Measurements from ENCODE around the gene ACYP1. TPM values are rescaled to one million over a fixed set of nuclear protein-coding genes. Genes with fewer than 3 reads are reported as not detected.
A peak's percentile ranks its signal among the peaks of the same experiment; 100 is the strongest.

Gene ACYP1
- 11.7 TPM for total RNA-seq
- long read RNA-seq, transcript ACYP1-205 (3 exons, 789 nt) = major isoform, 8 of 12 reads
- long read RNA-seq, partial matches to known transcripts = 0 of 12 reads
- long read RNA-seq, other reads (novel, unspliced or antisense) = 3 of 12 reads

DNA sequence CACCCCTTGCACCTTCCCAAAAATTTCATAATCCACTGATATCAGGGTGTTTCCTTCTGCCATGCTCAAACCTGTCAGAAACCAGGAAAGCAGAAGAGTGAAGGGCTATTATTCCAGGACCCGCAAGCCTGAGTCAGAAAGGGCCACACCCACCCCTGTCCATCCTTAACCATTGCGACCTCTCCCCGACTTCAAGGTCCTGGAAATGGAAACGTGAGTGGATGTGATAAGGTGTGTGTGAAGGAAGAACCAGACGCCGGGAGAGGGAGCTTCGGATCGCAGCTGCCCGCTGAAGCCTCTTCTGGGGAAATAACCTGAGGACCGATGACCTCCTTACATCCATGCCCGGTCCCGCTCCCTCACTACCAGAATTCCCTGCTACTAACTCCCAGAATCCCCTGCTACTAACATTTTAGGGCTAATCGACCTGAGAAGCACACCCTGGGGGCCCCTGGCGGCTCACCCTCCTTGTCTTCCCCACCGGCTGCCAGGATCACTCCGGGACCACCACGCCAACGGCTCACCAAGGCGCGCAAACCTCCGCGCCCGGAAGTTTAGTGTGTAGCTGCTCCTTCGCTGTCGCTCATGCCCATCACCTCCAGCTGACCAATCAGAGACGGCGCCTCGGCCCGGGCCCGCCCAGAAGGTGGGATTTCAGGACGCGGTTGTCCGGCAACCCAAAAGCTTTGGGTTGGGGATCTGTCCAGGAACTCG is at the start of gene ACYP1:
Gene ACYP1 (minus strand): TSS at position 534 of the 714 bp plus-strand sequence. CDS start 471 bp downstream, at position 63.
- intact Hi-C loops (cut with micrococcal nuclease) = no loop called here
- ATAC-seq = peak; percentile 93
- DNase-seq = peak; percentile 95

DNA sequence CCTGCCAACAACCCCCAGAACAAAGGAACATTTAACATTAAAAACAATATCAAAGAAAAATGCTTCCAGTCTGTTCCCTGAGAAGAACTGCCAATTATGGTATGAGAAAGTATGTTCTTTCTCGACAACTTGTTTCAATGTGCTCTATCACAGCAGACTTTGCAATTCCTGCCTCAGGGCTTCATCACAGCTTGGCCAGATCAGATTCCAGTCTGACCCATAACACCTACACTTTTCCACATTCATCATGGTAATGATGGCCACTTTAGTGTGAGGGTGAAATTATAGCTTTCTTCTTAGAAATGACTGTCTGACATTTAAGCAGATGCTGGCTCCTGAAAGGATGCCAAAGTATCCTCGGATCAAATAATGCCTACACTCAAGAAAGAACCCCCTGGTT is 46.1 kb upstream of the ACYP1 start:
- intact Hi-C loops (cut with micrococcal nuclease) = no loop called here
- ATAC-seq = no peak
- no peak for DNase-seq

DNA sequence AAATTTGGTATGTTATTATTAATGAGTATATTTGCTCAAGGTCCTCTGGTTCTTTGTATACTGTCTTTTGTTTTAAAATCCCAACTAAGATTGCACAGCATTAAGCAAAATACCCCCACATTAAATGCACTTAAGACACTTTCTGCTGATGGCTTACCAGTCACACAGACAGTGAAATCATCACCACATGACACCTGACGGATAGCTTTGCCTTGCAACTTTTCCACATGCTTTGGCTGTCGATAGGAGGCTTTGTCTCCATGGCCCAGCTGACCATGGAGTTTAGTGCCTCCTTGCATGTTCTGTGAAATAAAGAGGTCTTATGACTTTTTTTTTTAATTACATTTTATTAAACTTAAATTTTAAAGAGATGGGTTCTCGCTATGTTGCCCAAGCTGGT is 43.4 kb upstream of the ACYP1 start:
- intact Hi-C loops (cut with micrococcal nuclease) = no loop called here
- ATAC-seq = no peak
- DNase-seq = no peak

DNA sequence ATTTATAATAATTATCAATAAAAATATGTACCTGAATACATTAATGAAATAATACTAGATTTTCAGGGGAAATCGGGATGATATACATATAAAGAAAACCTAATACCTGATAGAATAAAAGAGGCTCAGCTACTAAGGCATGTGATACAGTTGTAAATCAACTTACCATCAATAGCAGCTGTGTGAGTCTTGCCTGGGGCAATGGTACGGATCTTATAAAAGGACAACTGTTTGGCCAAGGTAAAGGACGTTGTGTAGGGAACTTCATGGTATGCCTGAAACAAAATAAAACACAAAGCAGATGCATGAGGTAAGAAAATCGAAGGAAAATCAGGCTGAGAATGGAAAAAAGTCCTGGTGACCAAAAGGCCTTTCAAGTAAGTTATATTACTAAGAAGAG is 37.7 kb upstream of the ACYP1 start:
- DNase-seq (no peak), ATAC-seq (no peak)
- intact Hi-C loops (cut with micrococcal nuclease) = no loop called here

DNA sequence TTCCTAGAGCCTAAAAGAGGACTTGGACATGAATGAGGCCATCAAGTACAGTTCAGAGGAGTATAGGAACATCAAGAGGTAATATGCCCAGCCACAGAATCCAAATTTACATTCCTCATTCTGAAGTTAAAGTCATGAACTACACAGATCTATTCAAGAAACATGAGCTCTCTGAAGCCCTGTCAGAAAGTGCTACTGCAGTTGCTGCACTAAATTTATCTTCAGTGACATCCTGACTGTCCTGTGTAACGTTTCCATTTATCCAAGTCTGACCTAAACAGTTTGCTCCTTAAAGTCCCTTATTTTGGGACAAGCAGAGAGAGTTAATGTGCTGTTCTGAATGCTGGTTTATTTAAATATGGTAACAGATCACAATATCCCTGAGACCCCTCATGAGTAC is 34.9 kb upstream of the ACYP1 start:
- intact Hi-C loops (cut with micrococcal nuclease) = no loop called here
- ATAC-seq (no peak), DNase-seq (no peak)

DNA sequence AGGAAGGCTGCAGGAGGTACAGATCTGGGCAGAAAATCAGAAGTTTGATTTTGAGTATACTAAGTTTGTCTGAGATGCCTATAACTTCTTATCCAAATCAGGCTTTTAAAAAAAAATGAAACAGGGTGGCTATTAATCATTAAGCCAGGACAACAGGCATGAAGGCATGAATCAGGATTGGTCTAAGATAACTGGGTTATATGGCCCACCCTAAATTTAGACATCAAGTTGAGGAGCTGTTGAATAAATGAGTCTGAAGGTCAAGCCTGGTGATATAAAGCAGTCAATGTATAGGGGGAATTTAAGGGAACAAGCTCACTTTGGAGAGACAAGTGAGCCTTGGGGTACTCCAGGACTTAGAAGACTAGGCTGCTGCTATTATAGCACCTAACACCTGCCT is 34.4 kb upstream of the ACYP1 start:
- no peak for DNase-seq
- intact Hi-C loops (cut with micrococcal nuclease) = no loop called here
- no peak for ATAC-seq

DNA sequence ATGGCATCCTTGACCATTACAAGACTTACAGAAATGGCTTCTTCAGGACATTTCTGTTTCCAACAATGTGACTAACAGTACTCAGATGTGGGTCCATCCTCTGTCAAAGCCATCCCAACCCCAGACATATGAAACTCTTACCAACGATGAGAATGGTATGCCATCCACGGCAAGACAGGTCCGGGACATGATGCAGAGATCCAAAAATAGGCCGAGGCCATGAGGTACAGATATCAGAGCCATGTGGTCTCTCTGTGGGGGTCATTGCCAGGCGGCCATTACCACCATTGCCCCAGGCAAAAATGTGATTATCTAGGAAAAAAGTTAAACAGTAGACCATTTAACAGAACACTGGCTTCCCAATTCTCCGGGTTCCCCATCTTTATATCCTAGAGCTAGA is 33.1 kb upstream of the ACYP1 start:
- intact Hi-C loops (cut with micrococcal nuclease) = no loop called here
- DNase-seq (no peak), ATAC-seq (peak; percentile 71)

DNA sequence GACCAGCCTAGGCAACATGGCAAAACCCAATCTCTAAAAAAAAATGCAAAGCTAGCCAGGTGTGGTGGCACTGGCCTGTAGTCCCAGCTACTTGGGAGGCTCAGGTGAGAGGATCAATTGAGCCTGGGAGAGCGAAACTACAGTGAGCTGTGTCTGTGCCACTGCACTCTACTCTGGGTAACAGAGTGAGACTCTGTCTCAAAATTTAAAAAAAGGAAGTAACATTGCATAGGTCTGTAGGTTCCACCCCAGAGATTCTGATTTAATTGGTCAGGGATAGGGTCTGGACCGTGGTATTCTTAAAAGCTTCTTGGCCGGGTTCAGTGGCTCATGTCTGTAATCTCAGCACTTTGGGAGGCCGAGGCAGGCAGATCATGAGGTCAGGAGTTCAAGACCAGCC is 31.9 kb upstream of the ACYP1 start:
- ATAC-seq (no peak), DNase-seq (no peak)
- intact Hi-C loops (cut with micrococcal nuclease) = no loop called here

DNA sequence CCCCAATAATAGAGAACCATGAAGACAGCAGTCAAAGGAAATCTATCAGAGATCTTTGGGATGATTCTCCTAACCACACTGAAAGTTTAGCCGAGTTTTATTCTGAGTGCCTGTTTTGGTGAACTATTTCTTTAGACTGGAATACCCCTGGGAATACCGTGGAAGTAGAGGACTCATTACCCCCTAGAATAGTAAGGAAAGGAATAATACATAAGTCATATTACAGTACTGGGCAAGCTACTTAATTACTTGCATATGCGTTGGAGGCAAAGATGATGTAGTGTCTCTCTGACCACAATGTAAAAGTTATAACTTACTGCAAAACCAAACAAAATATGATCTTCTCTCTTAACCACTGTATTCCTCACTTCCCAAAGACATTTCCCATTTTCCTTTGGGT is 31.1 kb upstream of the ACYP1 start:
- ATAC-seq (no peak), DNase-seq (no peak)
- intact Hi-C loops (cut with micrococcal nuclease) = no loop called here

DNA sequence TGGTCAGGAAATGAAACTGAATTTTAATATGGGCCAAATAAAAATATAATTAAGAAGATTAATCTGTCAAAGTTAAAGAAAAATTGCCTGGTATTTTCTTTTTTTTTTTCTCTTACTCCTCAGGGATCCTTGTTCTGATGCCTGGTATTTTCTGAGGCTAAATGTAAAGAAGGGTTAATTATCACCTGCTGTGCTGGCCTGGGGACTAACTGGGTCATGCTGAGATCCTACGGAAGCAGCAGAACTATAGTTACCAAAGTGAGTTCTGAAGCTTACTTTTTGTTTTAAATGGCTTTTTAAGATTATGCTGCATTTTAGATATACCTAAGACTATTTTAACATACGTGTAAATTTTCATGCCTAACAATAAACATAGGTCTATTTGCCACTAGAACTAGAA is 28.9 kb upstream of the ACYP1 start:
- no peak for ATAC-seq
- no peak for DNase-seq
- intact Hi-C loops (cut with micrococcal nuclease) = no loop called here

DNA sequence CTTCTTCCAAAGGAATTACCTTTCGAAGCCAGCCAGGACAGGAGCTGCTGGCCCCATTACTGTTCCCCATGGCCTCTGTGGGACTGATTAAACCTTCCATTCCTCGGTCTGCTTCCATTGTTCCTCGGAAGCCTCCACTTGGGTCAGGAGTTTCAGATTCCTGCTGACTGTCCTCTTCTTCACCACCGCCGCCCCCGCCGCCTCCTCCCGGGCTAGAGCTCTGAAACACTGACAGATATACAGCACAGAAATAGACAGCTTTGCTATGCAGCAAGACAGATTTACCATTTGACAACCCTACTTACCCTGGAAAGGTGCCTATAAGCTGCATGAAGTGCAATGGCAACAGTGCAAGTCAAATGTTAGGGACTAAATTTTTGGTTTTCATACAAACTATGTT is 27.4 kb upstream of the ACYP1 start:
- no peak for ATAC-seq
- intact Hi-C loops (cut with micrococcal nuclease) = no loop called here
- DNase-seq = no peak

DNA sequence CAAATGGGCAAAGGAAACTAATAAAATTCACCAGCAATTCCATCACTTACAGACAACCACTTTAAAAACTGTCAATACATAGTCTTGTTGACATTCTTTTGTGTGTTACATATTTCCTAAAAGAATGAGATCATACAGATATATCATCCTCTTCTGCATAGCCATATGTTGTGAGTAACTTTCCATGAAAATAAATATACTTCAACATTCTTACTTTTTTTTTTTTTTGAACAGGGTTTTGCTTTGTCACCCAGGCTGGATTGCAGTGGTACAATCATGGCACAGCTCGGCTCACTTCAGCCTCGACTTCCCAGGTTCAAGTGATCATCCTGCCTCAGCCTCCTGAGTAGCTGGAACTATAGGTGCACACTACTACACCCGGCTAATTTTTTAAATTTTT is 26.5 kb upstream of the ACYP1 start:
- intact Hi-C loops (cut with micrococcal nuclease) = no loop called here
- ATAC-seq (no peak), DNase-seq (no peak)

DNA sequence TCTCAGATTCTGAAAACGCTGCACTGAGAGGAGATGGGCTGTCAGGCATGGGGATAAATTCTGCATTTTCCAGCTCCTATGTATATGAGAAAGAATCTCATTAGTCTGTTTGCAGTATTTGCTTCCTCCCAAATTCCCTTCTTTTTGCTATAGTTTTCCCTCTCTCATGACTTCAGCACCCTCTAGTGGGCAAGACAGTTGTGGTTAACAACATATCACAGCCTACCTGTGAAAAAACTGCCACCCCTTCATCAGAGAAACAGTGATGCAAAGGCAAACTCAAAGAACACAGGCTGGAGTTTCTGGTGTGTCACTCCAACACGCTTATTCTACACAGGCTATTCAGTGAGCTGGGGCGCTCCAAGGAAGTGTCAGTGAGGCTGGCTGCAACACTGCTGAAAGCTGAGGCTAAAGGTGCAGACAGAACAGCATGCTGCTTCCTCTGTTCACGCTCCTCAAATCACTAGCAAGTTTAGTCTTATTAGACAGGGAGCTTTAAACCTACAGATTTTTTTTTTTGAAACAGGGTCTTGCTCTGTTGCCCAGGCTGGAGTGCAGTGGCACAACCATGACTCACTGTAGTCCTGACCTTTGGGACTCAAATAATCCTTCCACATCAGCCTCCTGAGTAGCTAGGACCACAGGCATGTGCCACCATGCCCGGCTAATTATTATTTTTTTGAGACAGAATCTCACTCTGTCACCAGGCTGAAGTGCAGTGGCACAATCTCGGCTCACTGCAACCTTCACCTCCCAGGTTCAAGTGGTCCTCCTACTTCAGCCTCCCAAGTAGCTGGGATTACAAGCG is 24.9 kb upstream of the ACYP1 start:
- intact Hi-C loops (cut with micrococcal nuclease) = loop anchor here (10.0 kb wide), 1 partner anchor 174 kb away; no protein-coding TSS in a partner anchor
- DNase-seq (no peak), ATAC-seq (peak; percentile 77)

DNA sequence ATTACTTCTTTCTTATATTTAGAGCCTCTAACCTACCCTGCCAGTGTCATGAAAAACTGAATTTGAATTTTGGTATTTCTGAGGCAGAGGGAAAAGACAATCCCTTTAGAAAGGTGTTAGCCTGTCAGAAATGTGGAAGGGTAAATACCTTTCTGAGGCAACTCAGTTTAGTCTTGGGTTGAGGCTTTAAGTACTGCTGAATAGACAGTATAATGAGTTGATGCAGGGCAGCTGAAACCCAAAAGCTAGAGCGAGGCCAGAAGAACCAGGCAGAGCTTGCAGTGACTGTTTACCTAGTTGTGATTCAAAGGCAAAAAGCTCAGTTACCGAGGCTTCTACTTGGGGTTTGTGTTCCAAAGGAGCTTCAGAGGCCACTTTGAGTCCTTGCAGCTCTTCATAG is 24.3 kb upstream of the ACYP1 start:
- intact Hi-C loops (cut with micrococcal nuclease) = loop anchor here (10.0 kb wide), 1 partner anchor 173 kb away; no protein-coding TSS in a partner anchor
- DNase-seq = no peak
- ATAC-seq = no peak

DNA sequence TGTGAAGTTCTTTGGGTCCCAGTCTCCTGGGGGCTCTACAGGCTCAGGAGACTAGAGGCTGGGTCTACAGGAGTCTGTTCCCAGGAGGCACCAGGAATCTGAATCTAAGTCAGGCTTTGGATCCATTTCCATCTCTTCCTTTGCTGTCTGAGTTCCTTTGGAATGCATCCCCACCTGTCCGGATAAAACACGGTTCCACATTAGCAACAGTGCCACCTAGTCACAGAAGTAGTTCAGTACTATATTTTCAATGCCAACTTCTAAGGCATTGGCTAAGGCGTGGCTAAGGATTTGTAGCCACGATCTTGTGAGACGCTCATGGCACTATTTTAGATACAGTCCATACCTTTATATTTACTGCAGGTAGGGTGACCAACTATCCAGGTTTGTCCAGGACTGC is 20.7 kb upstream of the ACYP1 start:
- intact Hi-C loops (cut with micrococcal nuclease) = loop anchor here (10.0 kb wide), 1 partner anchor 170 kb away; no protein-coding TSS in a partner anchor
- no peak for DNase-seq
- ATAC-seq = no peak

DNA sequence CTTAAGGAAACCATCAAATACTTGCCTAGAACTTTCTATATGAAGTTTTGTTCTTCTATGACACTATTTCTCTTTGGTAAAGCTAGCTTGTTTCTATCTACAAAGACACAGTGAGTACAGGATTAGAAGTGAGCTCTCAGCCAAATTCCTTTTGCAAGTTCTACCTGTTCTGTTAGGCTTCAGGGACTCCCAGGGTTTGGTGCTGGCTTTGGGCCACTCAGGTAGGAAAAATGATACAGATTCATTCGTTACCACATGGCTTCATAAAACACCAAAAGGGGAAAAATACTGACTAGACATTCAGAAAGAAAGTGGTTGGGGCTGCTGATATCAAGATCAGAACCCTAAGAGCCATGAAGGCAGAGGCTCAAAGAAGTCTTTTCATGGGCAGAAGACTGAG is 19.4 kb upstream of the ACYP1 start:
- ATAC-seq = no peak
- intact Hi-C loops (cut with micrococcal nuclease) = loop anchor here (10.0 kb wide), 1 partner anchor 168 kb away; no protein-coding TSS in a partner anchor

DNA sequence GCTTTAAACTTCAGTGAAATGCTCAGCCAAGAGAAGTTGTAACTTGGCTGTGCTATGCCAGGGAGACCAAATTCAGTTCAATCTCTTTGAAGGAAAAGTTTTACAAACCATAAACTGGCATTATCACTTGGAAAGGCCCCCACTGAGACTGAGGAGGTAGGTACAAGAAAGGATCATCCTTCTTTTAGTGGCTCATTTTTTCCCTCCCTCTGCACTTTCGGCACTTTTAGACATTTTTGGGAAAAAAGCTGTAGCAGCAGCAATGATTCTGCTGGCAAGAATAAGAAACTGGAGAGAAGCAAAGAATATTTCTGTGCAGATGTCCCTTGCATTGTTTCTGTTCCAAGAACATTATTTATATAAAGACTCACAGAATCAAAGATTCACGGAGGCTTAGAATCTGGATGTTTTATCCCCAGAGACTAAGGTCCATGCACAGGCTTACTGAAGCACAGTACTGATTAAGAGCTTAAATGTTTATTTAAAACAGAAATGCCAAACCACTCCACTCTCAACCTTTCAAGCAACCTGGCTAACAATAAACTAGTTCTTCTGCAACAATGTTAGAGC is 17.9 kb upstream of the ACYP1 start:
- ATAC-seq = peak; percentile 19
- DNase-seq = no peak
- intact Hi-C loops (cut with micrococcal nuclease) = loop anchor here (10.0 kb wide), 1 partner anchor 167 kb away; no protein-coding TSS in a partner anchor

More for the DNA sequence above, 19.4 kb upstream of the ACYP1 start:
- DNase-seq = no peak

DNA sequence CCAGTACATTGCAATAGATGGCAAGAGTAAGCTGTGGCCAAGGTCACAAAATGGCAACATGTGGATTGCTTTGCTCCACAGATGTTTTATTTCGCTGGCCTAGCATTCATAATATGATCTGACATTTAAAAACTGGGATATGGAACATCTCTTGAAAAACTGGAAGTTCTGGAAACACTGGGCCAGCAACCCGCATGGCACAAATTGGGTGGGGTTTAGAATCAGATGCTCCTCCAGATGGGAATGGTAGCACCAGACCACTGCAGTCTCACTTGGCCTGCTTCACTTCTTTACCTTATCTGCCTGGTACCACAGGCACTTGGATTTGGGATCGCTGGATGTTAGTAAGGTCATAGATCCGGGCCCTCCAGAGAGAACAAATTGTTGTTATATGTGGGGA is 15.7 kb upstream of the ACYP1 start:
- ATAC-seq (no peak), DNase-seq (no peak)
- intact Hi-C loops (cut with micrococcal nuclease) = loop anchor here (10.0 kb wide), 1 partner anchor 135 kb away; no protein-coding TSS in a partner anchor

DNA sequence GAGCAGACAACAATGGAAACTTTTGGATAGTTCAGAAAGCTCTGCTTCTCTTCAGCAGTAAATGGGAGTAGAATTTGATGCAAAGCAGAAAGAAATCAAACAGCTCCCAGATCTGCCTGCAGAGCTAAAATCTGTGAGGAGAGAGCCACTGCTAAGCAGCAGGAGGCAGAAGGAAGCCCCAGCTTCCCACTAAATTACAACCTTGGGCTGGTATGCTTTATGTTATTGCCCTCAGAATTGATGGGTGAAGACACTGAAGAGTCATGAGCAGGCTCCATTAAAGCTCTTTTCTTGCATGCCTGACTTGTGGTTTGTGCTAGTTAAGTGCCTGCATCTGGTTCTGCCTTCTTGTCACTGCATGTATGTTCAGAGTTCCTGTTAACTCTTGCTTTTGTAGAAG is 14.0 kb upstream of the ACYP1 start:
- ATAC-seq (no peak), DNase-seq (no peak)

DNA sequence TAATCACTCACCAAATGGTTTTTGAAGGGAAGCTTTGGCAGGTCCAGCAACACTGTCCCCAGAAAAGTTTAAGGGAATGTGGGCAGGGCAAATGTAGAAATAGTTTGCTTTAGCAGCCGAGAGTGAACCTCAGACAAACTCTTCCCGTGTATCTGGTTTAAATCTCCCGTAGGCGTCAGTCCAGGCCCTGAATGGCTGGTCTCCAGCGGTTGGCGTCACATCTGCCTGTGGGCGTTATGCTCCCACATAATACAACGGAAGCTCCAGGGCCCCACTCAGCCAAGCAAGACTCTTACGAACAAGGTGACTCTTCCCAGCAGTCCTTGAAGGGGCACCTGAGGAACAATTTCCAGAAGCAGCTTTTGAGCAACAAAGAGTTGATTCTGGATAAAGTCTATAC is 6.6 kb upstream of the ACYP1 start:
- ATAC-seq (no peak), DNase-seq (no peak)
- intact Hi-C loops (cut with micrococcal nuclease) = loop anchor here (10.0 kb wide), 1 partner anchor 126 kb away; no protein-coding TSS in a partner anchor

More for the DNA sequence above, 14.0 kb upstream of the ACYP1 start:
- intact Hi-C loops (cut with micrococcal nuclease) = loop anchor here (10.0 kb wide), 1 partner anchor 133 kb away; no protein-coding TSS in a partner anchor
